SK-N-SH treated with all-trans-retinoic acid at 6 μM for 48 hours (cell line): ENCODE data around the gene NR2F2.

Experiments
- ATAC-seq: fragments of 200-7000 bp; cut with Tn5 transposase; 3 replicates; pipeline ENCODE4 v1.9.1; 2020; ENCODE audit warnings: mild to moderate bottlenecking, moderate library complexity
- ARNTL ChIP-seq: fragments of 450-650 bp; formaldehyde crosslinking; IDR thresholded peaks from 2 replicates; pipeline ENCODE4 v1.5.0; 2020; ENCODE audit warnings: low read depth, mild to moderate bottlenecking, moderate library complexity, borderline replicate concordance
- BACH2 ChIP-seq: fragments of 250-450 bp; sonication (Bioruptor Pico); IDR thresholded peaks from 2 replicates; pipeline ENCODE4 v1.9.0; 2021; ENCODE audit warnings: mild to moderate bottlenecking, borderline replicate concordance
- CREB5 ChIP-seq: fragments of 250-450 bp; sonication (Bioruptor Pico); IDR thresholded peaks from 2 replicates; pipeline ENCODE4 v1.5.1; 2020; ENCODE audit warnings: low read depth, mild to moderate bottlenecking, moderate library complexity
- CSDC2 ChIP-seq: fragments of 250-450 bp; sonication (Bioruptor Pico); IDR thresholded peaks from 2 replicates; pipeline ENCODE4 v1.5.0; 2020; ENCODE audit warnings: mild to moderate bottlenecking, moderate library complexity
- CSRNP3 ChIP-seq: fragments of 250-450 bp; sonication (Bioruptor Pico); IDR thresholded peaks from 2 replicates; pipeline ENCODE4 v1.5.1; 2021; ENCODE audit warnings: mild to moderate bottlenecking, moderate library complexity
- ESRRG ChIP-seq: fragments of 250-450 bp; sonication (Bioruptor Pico); IDR thresholded peaks from 2 replicates; pipeline ENCODE4 v1.6.1; 2021; ENCODE audit warnings: mild to moderate bottlenecking
- GLIS3 ChIP-seq: fragments of 250-450 bp; sonication (Bioruptor Pico); IDR thresholded peaks from 2 replicates; pipeline ENCODE4 v1.5.0; 2020; ENCODE audit warnings: mild to moderate bottlenecking, moderate library complexity
- OSR1 ChIP-seq: fragments of 250-450 bp; sonication (Bioruptor Pico); IDR thresholded peaks from 2 replicates; pipeline ENCODE4 v1.8.0; 2022; ENCODE audit warnings: moderate library complexity, mild to moderate bottlenecking, inconsistent platforms
- POU6F1 ChIP-seq: fragments of 250-450 bp; sonication (Bioruptor Pico); IDR thresholded peaks from 2 replicates; pipeline ENCODE4 v1.8.0; 2021; ENCODE audit warnings: low read depth, mild to moderate bottlenecking, moderate library complexity, borderline replicate concordance
- RARB ChIP-seq: fragments of 250-450 bp; sonication (Bioruptor Pico); IDR thresholded peaks from 2 replicates; pipeline ENCODE4 v1.8.0; 2021; ENCODE audit warnings: mild to moderate bottlenecking, moderate library complexity
- SNAI2 ChIP-seq: fragments of 250-450 bp; sonication (Bioruptor Pico); IDR thresholded peaks from 2 replicates; pipeline ENCODE4 v1.5.0; 2020; ENCODE audit warnings: mild to moderate bottlenecking, moderate library complexity
- TCF4 ChIP-seq: fragments of 250-450 bp; sonication (Bioruptor Pico); IDR thresholded peaks from 2 replicates; pipeline ENCODE4 v1.8.0; 2021; ENCODE audit warnings: mild to moderate bottlenecking, moderate library complexity, borderline replicate concordance
- TOX ChIP-seq: fragments of 250-450 bp; sonication (Bioruptor Pico); IDR thresholded peaks from 2 replicates; pipeline ENCODE4 v1.8.0; 2021; ENCODE audit warnings: mild to moderate bottlenecking, moderate library complexity, borderline replicate concordance
- ZC3H10 ChIP-seq: fragments of 250-450 bp; sonication (Bioruptor Pico); IDR thresholded peaks from 2 replicates; pipeline ENCODE4 v1.5.1; 2021; ENCODE audit warnings: mild to moderate bottlenecking, moderate library complexity
- ZFP3 ChIP-seq: fragments of 250-450 bp; sonication (Bioruptor Pico); IDR thresholded peaks from 2 replicates; pipeline ENCODE4 v1.5.0; 2020; ENCODE audit warnings: mild to moderate bottlenecking, moderate library complexity
- ZFP30 ChIP-seq: fragments of 450-650 bp; formaldehyde crosslinking; IDR thresholded peaks from 2 replicates; pipeline ENCODE4 v1.5.0; 2022; ENCODE audit warnings: mild to moderate bottlenecking, moderate library complexity
- ZNF70 ChIP-seq: fragments of 450-650 bp; formaldehyde crosslinking; IDR thresholded peaks from 2 replicates; pipeline ENCODE4 v1.5.0; 2020; ENCODE audit warnings: mild to moderate bottlenecking, moderate library complexity
- ZNF8 ChIP-seq: fragments of 450-650 bp; formaldehyde crosslinking; IDR thresholded peaks from 2 replicates; pipeline ENCODE4 v1.5.0; 2020; ENCODE audit warnings: mild to moderate bottlenecking, moderate library complexity
- TF ChIP-seq, protein P1 (sequence below): fragments of 250-450 bp; sonication (Bioruptor Pico); IDR thresholded peaks from 2 replicates; pipeline ENCODE4 v1.8.0; 2020; ENCODE audit warnings: mild to moderate bottlenecking, moderate library complexity, borderline replicate concordance
- TF ChIP-seq, protein P2 (sequence below): fragments of 250-450 bp; sonication (Bioruptor Pico); IDR thresholded peaks from 2 replicates; pipeline ENCODE4 v1.5.0; 2020; ENCODE audit warnings: mild to moderate bottlenecking, moderate library complexity

NR2F2 gene

DNA sequence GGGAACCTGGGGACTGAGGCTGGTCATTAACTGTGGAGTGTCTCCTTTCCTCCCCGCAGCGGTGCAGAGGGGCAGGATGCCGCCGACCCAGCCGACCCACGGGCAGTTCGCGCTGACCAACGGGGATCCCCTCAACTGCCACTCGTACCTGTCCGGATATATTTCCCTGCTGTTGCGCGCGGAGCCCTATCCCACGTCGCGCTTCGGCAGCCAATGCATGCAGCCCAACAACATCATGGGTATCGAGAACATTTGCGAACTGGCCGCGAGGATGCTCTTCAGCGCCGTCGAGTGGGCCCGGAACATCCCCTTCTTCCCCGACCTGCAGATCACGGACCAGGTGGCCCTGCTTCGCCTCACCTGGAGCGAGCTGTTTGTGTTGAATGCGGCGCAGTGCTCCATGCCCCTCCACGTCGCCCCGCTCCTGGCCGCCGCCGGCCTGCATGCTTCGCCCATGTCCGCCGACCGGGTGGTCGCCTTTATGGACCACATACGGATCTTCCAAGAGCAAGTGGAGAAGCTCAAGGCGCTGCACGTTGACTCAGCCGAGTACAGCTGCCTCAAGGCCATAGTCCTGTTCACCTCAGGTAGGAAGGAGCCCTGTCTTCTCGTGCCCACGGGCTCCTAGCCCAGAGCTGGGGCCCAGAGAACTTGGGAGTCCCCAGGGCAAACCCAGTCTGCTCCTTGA is 3.7 kb downstream of the NR2F2 start (continued):
- no peak for TF ChIP-seq SNAI2 (CRISPR knock-in tag)
- no peak for TF ChIP-seq ZC3H10 (CRISPR knock-in tag)
- TF ChIP-seq CSRNP3 (CRISPR knock-in tag) = no peak
- TF ChIP-seq TOX (CRISPR knock-in tag) = no peak
- no peak for TF ChIP-seq ZNF8 (CRISPR knock-in tag)

GRCh38 chr15:96334705-96335410 is 4.4 kb downstream of the NR2F2 start:
- no peak for ATAC-seq

GRCh38 chr15:96335411-96336024 is 5.0 kb downstream of the NR2F2 start:
- no peak for ATAC-seq
- TF ChIP-seq SNAI2 (CRISPR knock-in tag) (no peak), ZFP30 (no peak), BACH2 (no peak), ZFP3 (no peak), CSRNP3 (CRISPR knock-in tag) (no peak), ZNF8 (CRISPR knock-in tag) (no peak), POU6F1 (CRISPR knock-in tag) (no peak), RARB (CRISPR knock-in tag) (no peak), ZC3H10 (CRISPR knock-in tag) (no peak), ESRRG (CRISPR knock-in tag) (no peak), ARNTL (no peak), OSR1 (no peak), CSDC2 (CRISPR knock-in tag) (no peak), TCF4 (CRISPR knock-in tag) (no peak), GLIS3 (CRISPR knock-in tag) (no peak), TOX (CRISPR knock-in tag) (no peak)
- TF ChIP-seq, protein P1, sequence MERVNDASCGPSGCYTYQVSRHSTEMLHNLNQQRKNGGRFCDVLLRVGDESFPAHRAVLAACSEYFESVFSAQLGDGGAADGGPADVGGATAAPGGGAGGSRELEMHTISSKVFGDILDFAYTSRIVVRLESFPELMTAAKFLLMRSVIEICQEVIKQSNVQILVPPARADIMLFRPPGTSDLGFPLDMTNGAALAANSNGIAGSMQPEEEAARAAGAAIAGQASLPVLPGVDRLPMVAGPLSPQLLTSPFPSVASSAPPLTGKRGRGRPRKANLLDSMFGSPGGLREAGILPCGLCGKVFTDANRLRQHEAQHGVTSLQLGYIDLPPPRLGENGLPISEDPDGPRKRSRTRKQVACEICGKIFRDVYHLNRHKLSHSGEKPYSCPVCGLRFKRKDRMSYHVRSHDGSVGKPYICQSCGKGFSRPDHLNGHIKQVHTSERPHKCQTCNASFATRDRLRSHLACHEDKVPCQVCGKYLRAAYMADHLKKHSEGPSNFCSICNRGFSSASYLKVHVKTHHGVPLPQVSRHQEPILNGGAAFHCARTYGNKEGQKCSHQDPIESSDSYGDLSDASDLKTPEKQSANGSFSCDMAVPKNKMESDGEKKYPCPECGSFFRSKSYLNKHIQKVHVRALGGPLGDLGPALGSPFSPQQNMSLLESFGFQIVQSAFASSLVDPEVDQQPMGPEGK (CRISPR knock-in tag) = no peak
- TF ChIP-seq, protein P2, sequence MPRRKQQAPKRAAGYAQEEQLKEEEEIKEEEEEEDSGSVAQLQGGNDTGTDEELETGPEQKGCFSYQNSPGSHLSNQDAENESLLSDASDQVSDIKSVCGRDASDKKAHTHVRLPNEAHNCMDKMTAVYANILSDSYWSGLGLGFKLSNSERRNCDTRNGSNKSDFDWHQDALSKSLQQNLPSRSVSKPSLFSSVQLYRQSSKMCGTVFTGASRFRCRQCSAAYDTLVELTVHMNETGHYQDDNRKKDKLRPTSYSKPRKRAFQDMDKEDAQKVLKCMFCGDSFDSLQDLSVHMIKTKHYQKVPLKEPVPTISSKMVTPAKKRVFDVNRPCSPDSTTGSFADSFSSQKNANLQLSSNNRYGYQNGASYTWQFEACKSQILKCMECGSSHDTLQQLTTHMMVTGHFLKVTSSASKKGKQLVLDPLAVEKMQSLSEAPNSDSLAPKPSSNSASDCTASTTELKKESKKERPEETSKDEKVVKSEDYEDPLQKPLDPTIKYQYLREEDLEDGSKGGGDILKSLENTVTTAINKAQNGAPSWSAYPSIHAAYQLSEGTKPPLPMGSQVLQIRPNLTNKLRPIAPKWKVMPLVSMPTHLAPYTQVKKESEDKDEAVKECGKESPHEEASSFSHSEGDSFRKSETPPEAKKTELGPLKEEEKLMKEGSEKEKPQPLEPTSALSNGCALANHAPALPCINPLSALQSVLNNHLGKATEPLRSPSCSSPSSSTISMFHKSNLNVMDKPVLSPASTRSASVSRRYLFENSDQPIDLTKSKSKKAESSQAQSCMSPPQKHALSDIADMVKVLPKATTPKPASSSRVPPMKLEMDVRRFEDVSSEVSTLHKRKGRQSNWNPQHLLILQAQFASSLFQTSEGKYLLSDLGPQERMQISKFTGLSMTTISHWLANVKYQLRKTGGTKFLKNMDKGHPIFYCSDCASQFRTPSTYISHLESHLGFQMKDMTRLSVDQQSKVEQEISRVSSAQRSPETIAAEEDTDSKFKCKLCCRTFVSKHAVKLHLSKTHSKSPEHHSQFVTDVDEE = no peak

More at GRCh38 chr15:96334705-96335410, 4.4 kb downstream of the NR2F2 start:
- TF ChIP-seq BACH2 (no peak), CSRNP3 (CRISPR knock-in tag) (no peak), ZNF70 (CRISPR knock-in tag) (no peak), CREB5 (CRISPR knock-in tag) (no peak), ZFP30 (no peak), RARB (CRISPR knock-in tag) (no peak)
